ENCODE results near the gene PKDREJ.

DNA sequence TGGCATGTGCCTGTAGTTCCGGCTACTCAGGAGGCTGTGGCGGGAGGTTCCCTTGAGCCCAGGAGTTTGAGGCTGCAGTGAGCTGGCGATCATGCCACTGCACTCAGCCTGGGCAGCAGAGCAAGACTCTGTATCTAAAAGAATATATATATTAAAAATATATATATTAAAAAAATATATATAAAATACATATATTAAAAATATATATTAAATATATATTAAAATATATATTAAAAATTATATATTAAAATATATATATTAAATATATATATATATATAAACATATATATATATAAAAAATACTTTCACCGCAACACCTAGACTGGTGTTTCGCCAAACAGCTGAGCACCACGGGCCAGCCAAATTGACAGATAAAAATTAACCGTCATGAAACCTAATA, 13.4 kb upstream of the PKDREJ start:
- TF ChIP-seq, protein P1, sequence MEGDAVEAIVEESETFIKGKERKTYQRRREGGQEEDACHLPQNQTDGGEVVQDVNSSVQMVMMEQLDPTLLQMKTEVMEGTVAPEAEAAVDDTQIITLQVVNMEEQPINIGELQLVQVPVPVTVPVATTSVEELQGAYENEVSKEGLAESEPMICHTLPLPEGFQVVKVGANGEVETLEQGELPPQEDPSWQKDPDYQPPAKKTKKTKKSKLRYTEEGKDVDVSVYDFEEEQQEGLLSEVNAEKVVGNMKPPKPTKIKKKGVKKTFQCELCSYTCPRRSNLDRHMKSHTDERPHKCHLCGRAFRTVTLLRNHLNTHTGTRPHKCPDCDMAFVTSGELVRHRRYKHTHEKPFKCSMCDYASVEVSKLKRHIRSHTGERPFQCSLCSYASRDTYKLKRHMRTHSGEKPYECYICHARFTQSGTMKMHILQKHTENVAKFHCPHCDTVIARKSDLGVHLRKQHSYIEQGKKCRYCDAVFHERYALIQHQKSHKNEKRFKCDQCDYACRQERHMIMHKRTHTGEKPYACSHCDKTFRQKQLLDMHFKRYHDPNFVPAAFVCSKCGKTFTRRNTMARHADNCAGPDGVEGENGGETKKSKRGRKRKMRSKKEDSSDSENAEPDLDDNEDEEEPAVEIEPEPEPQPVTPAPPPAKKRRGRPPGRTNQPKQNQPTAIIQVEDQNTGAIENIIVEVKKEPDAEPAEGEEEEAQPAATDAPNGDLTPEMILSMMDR (IDR thresholded peaks at IDR 0.05), result no peak
- TF ChIP-seq POLR2AphosphoS5 (IDR thresholded peaks at IDR 0.05) (no peak), POLR2A (IDR thresholded peaks at IDR 0.05) (no peak)

Measured in prostate gland (tissue), 2 donors.